Activated T-helper 2 cell treated with anti-CD3 and anti-CD28 coated beads, Interferon-gamma antibody, Interleukin-2, Interleukin-4, amounts not matched to agents 10 μg/mL and 5 μg/mL and 100 μg/mL, durations not matched to agents 14 hours and 24 hours and 36 hours (primary cell): ENCODE measurements around the gene SLC17A2. TPM values are rescaled to one million over a fixed set of nuclear protein-coding genes. Genes with fewer than 3 reads are reported as not detected.
A peak's percentile ranks its signal among the peaks of the same experiment; 100 is the strongest.

Experiments used
- DNase-seq: peaks from one replicate; pipeline ENCODE4 v3.0.0; 2021; ENCODE audit warnings: low spot score
- H3K27ac Mint-ChIP-seq: one replicate; pipeline ENCODE4 v1.8.0; 2021; ENCODE audit warnings: mixed read lengths
- H3K27me3 Mint-ChIP-seq: one replicate; pipeline ENCODE4 v1.8.0; 2021; ENCODE audit warnings: low read depth, mixed read lengths
- H3K36me3 Mint-ChIP-seq: one replicate; pipeline ENCODE4 v1.8.0; 2021; ENCODE audit warnings: low read depth, mixed read lengths
- H3K4me1 Mint-ChIP-seq: one replicate; pipeline ENCODE4 v1.8.0; 2021; ENCODE audit warnings: low read depth, mixed read lengths
- H3K4me3 Mint-ChIP-seq: one replicate; pipeline ENCODE4 v1.8.0; 2021; ENCODE audit warnings: low read depth, mild to moderate bottlenecking, moderate library complexity, mixed read lengths
- H3K9me3 Mint-ChIP-seq: one replicate; pipeline ENCODE4 v1.8.0; 2021; ENCODE audit warnings: mixed read lengths
- intact Hi-C: fragments of 100-400 bp; cut with micrococcal nuclease; formaldehyde crosslinking; loops from one replicate; pipeline ENCODE4 v1.15.1; 2023
- total RNA-seq: library from RNA; stranded (reverse); gene quantifications from 2 replicates; pipeline ENCODE4 v1.2.3, GENCODE V29; 2022

Gene SLC17A2
- total RNA-seq, 1 donor from 2014 or later = 0.41 TPM

- Mint-ChIP-seq H3K36me3 (peaks cover 7% of the 10 kb centered on the region), H3K9me3 (peaks cover 11% of the 10 kb centered on the region), H3K4me3 (no peak overlapping the region), H3K27ac (no peak overlapping the region), H3K4me1 (peaks cover 42% of the 10 kb centered on the region), H3K27me3 (no peaks in the 10 kb centered on the region)
- intact Hi-C loops = loop anchor here (1.0 kb wide), 1 partner anchor 24 kb away; no protein-coding TSS in a partner anchor
- DNase-seq = peak; percentile 19
These were observed 64.5 kb downstream of the SLC17A2 start for GRCh38 chr6:25866011-25866410.

- peaks cover 31% of the 10 kb centered on the region for H3K4me1 Mint-ChIP-seq
- peaks cover 3% of the 10 kb centered on the region for H3K27me3 Mint-ChIP-seq
- intact Hi-C loops = no loop called here
- no peak for DNase-seq
- peaks cover 11% of the 10 kb centered on the region for H3K9me3 Mint-ChIP-seq
- H3K36me3 Mint-ChIP-seq = peaks cover 7% of the 10 kb centered on the region
- H3K4me3 Mint-ChIP-seq = no peak overlapping the region
- no peak overlapping the region for H3K27ac Mint-ChIP-seq
These were observed 67.1 kb downstream of the SLC17A2 start for GRCh38 chr6:25863360-25863759.

Other genes with a start within 250 kb of the SLC17A2 start
- not detected in 2 replicates for gene SLC17A4, start 175.9 kb downstream of the SLC17A2 start, total RNA-seq
- 0.32 and 0.34 TPM in 2 replicates for gene SLC17A1, start 98.6 kb downstream of the SLC17A2 start, total RNA-seq
- 1.6 TPM in 2 replicates for gene SLC17A3, start 56.4 kb downstream of the SLC17A2 start, total RNA-seq
- 29.2 and 29.5 TPM in 2 replicates for gene TRIM38, start 32.1 kb upstream of the SLC17A2 start, total RNA-seq
- 0.32 and 0.39 TPM in 2 replicates for gene HFE, start 156.7 kb upstream of the SLC17A2 start, total RNA-seq